BLaER1 treated with 17β-estradiol and CSF1 and Interleukin-3, amounts not matched to agents 10 nM and 100 nM (cell line): ENCODE results near the gene GJD4.

Experiments used
- H3K27ac ChIP-seq, 11 experiments: shearing (Covaris generic); formaldehyde crosslinking; 2 replicates each; pipeline ENCODE4 v1.8.1; 2022
- H3K27me3 ChIP-seq, 11 experiments: shearing (Covaris generic); formaldehyde crosslinking; 2 replicates each; pipeline ENCODE4 v1.8.1; 2022
- H3K36me3 ChIP-seq, 11 experiments: shearing (Covaris generic); formaldehyde crosslinking; 2 replicates each; pipeline ENCODE4 v1.8.1; 2022
- H3K4me1 ChIP-seq, 10 experiments: shearing (Covaris generic); formaldehyde crosslinking; 2 replicates each; pipeline ENCODE4 v1.8.1; 2022
- H3K4me2 ChIP-seq, 11 experiments: shearing (Covaris generic); formaldehyde crosslinking; 2 replicates each; pipeline ENCODE4 v1.8.1; 2022
- H3K4me3 ChIP-seq, 10 experiments: shearing (Covaris generic); formaldehyde crosslinking; 2 replicates each; pipeline ENCODE4 v1.8.1; 2022
- H3K9ac ChIP-seq, 11 experiments: shearing (Covaris generic); formaldehyde crosslinking; 2 replicates each; pipeline ENCODE4 v1.8.1; 2022
- H3K9me3 ChIP-seq, 11 experiments: shearing (Covaris generic); formaldehyde crosslinking; replicated peaks in 1 of 11; 2 replicates each; pipeline ENCODE4 v1.8.1; 2022
- H4K20me1 ChIP-seq, 11 experiments: shearing (Covaris generic); formaldehyde crosslinking; 2 replicates each; pipeline ENCODE4 v1.8.1; 2022
- Cebpa-rat ChIP-seq, 11 experiments: shearing (Covaris generic); IDR thresholded peaks; 2 replicates each; pipeline ENCODE4 v1.8.1; 2022

Gene GJD4

DNA sequence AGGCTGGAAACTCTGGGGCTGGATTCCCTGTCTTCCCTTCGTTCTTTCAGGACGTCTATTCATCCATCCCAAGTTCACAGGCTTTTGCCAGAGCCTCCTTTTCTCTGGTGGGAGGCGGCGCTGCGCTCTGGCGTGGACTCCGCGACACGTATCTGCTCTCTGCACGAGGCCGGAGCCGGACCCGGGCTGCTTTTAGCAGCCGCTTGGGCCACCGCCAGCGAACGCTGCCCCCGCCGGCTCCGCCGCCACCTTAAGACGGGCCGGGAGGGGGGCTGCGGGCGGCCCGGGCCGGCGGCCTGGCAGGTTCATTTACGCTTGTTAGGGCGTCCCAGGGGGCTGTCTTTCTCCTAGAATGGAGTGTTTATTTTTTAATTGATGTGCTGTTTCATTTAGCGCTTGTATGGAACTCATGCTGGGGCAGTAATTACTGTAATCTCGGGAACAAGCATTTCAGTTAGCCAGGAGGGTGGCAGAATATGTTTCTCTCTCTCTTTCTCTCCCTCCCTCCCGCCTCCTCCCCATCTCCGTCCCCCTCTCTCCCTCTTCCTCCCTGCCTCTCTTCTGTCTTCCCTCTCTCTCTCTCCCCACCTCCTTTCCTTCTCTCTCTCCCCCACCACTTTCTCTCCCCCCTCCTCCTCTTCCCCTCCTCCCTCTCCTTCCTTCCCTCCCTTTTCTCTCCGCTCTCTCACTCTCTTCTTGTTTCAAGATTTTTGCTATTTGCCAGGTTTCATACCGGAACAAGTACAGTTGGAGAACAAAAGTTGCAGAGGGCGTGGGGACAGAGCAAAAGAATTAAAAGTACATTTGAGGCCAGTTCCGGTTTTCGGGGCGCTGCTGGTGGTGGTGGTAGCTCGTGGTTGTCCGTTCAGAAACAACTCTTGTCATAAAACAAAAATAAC, 38.3 kb downstream of the GJD4 start:
- no peak for TF ChIP-seq Cebpa-rat (IDR thresholded peaks at IDR 0.05)
- Histone ChIP-seq H3K4me3 (peak overlapping the region; percentile 73 to 97 (median 86)), H3K27ac (peak overlapping the region; percentile 9 to 80 (median 51); a peak in 16 of 22 replicates), H3K36me3 (peaks cover 0 to 3% (median 0%) of the 10 kb centered on the region in 11 experiments; a peak in 3 of 22 replicates), H3K9me3 (peaks cover 0 to 4% (median 0%) of the 10 kb centered on the region in 11 experiments; a peak in 2 of 22 replicates), H3K4me2 (peak overlapping the region; percentile 95 to 100 (median 100)), H4K20me1 (peaks cover 0 to 25% (median 17%) of the 10 kb centered on the region in 11 experiments; a peak in 15 of 22 replicates), H3K27me3 (peaks cover 7 to 41% (median 32%) of the 10 kb centered on the region in 11 experiments; a peak in 21 of 22 replicates), H3K9ac (peak overlapping the region; percentile 66 to 89 (median 83)), H3K4me1 (peaks cover 5 to 33% (median 26%) of the 10 kb centered on the region in 10 experiments; a peak in 18 of 20 replicates)

DNA sequence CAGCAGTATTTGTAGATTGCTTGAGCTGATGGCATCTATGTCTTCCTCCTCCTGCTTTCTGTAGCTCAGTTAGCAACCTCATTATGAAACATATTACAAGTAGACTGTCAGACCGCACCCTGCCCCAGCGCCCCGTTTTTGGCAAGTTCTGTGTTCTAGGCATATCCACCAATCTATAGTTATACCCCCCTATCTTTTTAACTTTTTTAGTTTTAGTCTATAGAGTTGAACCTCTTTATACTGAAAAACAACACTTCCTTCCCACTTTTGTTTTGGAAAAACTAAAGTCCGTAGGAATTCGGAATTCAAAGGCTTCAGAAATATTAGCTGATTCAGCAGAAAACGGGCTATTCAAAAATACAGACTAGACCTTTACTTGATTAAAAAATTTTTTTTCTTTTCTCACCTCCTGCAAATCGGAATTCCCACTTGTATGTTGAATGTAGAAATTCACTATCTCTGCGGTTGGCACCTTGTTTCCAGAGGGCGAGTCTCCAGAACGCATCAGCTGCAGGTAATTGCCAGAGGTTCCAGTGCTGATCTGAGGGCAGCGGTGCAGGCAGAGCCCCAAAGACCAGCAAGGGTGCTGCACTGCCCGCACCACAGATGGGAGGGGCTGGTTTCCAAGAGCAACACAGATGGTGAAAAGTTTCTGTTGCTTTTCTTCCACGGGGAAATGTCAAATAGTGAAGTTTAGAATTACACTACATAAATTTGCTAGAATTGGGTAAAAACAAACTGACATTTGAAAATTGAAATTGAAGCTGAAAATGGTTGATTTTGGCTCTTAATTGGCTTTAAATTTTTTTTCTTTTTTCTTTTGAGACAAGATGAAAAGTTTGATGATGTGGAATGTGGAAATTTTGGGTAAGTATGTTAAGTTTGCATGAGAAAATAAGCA, 39.2 kb downstream of the GJD4 start:
- Histone ChIP-seq H3K4me3 (peak overlapping the region; percentile 73 to 97 (median 86)), H4K20me1 (peaks cover 0 to 18% (median 13%) of the 10 kb centered on the region in 11 experiments; a peak in 13 of 22 replicates), H3K36me3 (no peaks in the 10 kb centered on the region; a peak in 3 of 22 replicates), H3K9me3 (peaks cover 0 to 4% (median 0%) of the 10 kb centered on the region in 11 experiments; a peak in 2 of 22 replicates), H3K4me2 (peak overlapping the region; percentile 95 to 100 (median 100)), H3K27me3 (peaks cover 7 to 41% (median 32%) of the 10 kb centered on the region in 11 experiments; a peak in 21 of 22 replicates), H3K4me1 (peaks cover 5 to 32% (median 26%) of the 10 kb centered on the region in 10 experiments; a peak in 18 of 20 replicates), H3K9ac (peak overlapping the region in 7 of 11 experiments; percentile 66 to 87 (median 83); a peak in 5 of 22 replicates), H3K27ac (0 out of 22 replicates have a peak overlapping the region, but pooled peaks of 2 of the 11 experiments have one; percentile 57 to 64)
- TF ChIP-seq Cebpa-rat (IDR thresholded peaks at IDR 0.05) = no peak

- Histone ChIP-seq H3K27me3 (no peaks in the 10 kb centered on the region), H3K4me1 (no peaks in the 10 kb centered on the region), H3K27ac (no peak overlapping the region), H3K9ac (no peak overlapping the region), H3K9me3 (peaks cover 0 to 4% (median 0%) of the 10 kb centered on the region in 11 experiments; a peak in 2 of 22 replicates), H3K4me2 (no peak overlapping the region), H3K36me3 (no peaks in the 10 kb centered on the region), H3K4me3 (no peak overlapping the region), H4K20me1 (no peaks in the 10 kb centered on the region)
- TF ChIP-seq Cebpa-rat (IDR thresholded peaks at IDR 0.05) = no peak
Observed at GRCh38 chr10:35650894-35651293, 45.8 kb downstream of the GJD4 start.

GRCh38 chr10:35652824-35653223, 47.7 kb downstream of the GJD4 start:
- Histone ChIP-seq H3K27ac (no peak overlapping the region), H3K9ac (no peak overlapping the region), H3K4me1 (no peaks in the 10 kb centered on the region), H4K20me1 (no peaks in the 10 kb centered on the region), H3K36me3 (no peaks in the 10 kb centered on the region), H3K4me2 (no peak overlapping the region), H3K9me3 (no peaks in the 10 kb centered on the region; a peak in 1 of 22 replicates), H3K4me3 (no peak overlapping the region), H3K27me3 (no peaks in the 10 kb centered on the region)
- TF ChIP-seq Cebpa-rat (IDR thresholded peaks at IDR 0.05) = no peak

DNA sequence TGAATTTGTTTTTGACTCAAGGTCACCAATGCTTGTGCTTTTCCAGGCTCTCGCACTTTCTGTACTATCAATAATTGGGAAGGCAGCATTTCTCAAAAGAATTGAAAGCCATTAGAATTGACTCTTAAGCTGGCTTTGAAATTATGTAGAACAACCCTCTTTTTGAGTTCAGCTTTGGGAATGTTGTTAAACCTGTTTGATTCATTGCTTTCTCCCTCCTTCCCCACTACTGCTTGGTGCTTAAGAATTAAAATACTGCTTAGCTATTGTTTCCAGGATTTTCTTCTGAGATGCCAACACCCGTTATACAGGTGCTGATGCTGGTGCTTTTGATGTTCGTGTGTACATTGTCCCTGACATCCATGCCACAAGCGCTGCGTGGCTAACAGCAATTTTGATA, 52.5 kb downstream of the GJD4 start:
- peaks cover 0 to 15% (median 9%) of the 10 kb centered on the region in 11 experiments; a peak in 15 of 22 replicates for H3K9me3 ChIP-seq
- no peaks in the 10 kb centered on the region for H3K4me1 ChIP-seq
- TF ChIP-seq Cebpa-rat (IDR thresholded peaks at IDR 0.05) = no peak
- H3K4me3 ChIP-seq = no peak overlapping the region
- no peak overlapping the region for H3K4me2 ChIP-seq
- no peak overlapping the region for H3K9ac ChIP-seq
- H3K36me3 ChIP-seq = no peaks in the 10 kb centered on the region
- H4K20me1 ChIP-seq = no peaks in the 10 kb centered on the region
- H3K27me3 ChIP-seq = no peaks in the 10 kb centered on the region
- H3K27ac ChIP-seq = no peak overlapping the region
